GM19240 (cell line): Measurements from ENCODE around the gene CMC1.

ENCODE experiments used
- DNase-seq: peaks from one replicate; pipeline ENCODE4 v3.0.0; 2011; ENCODE audit warnings: low spot score; ENCODE audit not compliant: insufficient read length

CMC1 gene

DNA sequence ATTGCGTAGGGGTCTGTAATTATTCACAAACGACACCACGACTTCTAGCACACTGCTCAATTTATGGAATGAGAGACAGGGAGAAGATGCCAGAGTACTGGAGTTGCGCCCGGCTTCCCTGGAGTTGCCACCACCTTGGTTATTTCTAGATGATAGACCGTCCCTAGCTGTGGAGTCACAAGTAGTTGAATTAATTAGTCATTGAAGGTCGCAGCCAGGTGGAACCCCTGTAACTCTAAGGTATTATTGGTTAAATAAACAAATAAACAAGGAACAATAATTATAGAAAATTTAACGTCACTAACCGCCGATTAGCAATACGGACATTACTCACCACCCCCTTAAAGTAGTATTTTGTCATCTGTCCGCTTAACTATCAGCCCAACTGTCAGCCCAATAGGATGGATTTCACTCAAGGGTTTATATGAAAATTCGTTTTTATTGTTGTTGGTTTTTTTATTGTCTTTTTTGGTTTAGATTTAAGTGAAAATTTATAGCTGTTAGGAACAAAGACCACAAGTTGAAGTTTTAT is 108.1 kb downstream of the CMC1 start:
- DNase-seq: no peak
